ENCODE data around the gene PEX11A. TPM values are rescaled to one million over a fixed set of nuclear protein-coding genes. Genes with fewer than 3 reads are reported as not detected.

PEX11A gene
- total RNA-seq, 1 donor from 2014 or later, result 5.8 TPM

GRCh38 chr15:89669941-89670340 is 20.6 kb downstream of the PEX11A start:
- Histone ChIP-seq H3K4me3 (ENCODE audit: low read depth, low read length) (no peak overlapping the region), H3K27me3 (ENCODE audit: control insufficient read depth, insufficient read depth, low read length) (no peaks in the 10 kb centered on the region), H3K36me3 (ENCODE audit: control insufficient read depth, insufficient read depth, low read length) (no peaks in the 10 kb centered on the region)
- FAIRE-seq (no peak), DNase-seq (ENCODE audit: low read depth) (no peak)
- no peak for TF ChIP-seq CTCF (IDR thresholded peaks at IDR 0.05; ENCODE audit: insufficient read depth, low read length, severe bottlenecking)

GRCh38 chr15:89669309-89669865 is 21.2 kb downstream of the PEX11A start:
- H3K27me3 ChIP-seq (ENCODE audit: control insufficient read depth, insufficient read depth, low read length), result no peaks in the 10 kb centered on the region
- no peak overlapping the region for H3K4me3 ChIP-seq (ENCODE audit: low read depth, low read length)
- TF ChIP-seq CTCF (IDR thresholded peaks at IDR 0.05; ENCODE audit: insufficient read depth, low read length, severe bottlenecking), result no peak
- DNase-seq (ENCODE audit: low read depth) (no peak), FAIRE-seq (no peak)
- no peaks in the 10 kb centered on the region for H3K36me3 ChIP-seq (ENCODE audit: control insufficient read depth, insufficient read depth, low read length)

GRCh38 chr15:89668171-89668570 is 22.4 kb downstream of the PEX11A start:
- DNase-seq (ENCODE audit: low read depth) (no peak), FAIRE-seq (no peak)
- no peaks in the 10 kb centered on the region for H3K27me3 ChIP-seq (ENCODE audit: control insufficient read depth, insufficient read depth, low read length)
- no peaks in the 10 kb centered on the region for H3K36me3 ChIP-seq (ENCODE audit: control insufficient read depth, insufficient read depth, low read length)
- TF ChIP-seq CTCF (IDR thresholded peaks at IDR 0.05; ENCODE audit: insufficient read depth, low read length, severe bottlenecking), result no peak
- no peak overlapping the region for H3K4me3 ChIP-seq (ENCODE audit: low read depth, low read length)

- FAIRE-seq (no peak), DNase-seq (ENCODE audit: low read depth) (no peak)
- Histone ChIP-seq H3K4me3 (ENCODE audit: low read depth, low read length) (no peak overlapping the region), H3K36me3 (ENCODE audit: control insufficient read depth, insufficient read depth, low read length) (no peaks in the 10 kb centered on the region), H3K27me3 (ENCODE audit: control insufficient read depth, insufficient read depth, low read length) (no peaks in the 10 kb centered on the region)
- TF ChIP-seq CTCF (IDR thresholded peaks at IDR 0.05; ENCODE audit: insufficient read depth, low read length, severe bottlenecking), result no peak
These were observed 22.9 kb downstream of the PEX11A start for GRCh38 chr15:89667706-89667960.

GRCh38 chr15:89666858-89667705 is 23.5 kb downstream of the PEX11A start:
- no peak overlapping the region for H3K4me3 ChIP-seq (ENCODE audit: low read depth, low read length)
- no peaks in the 10 kb centered on the region for H3K36me3 ChIP-seq (ENCODE audit: control insufficient read depth, insufficient read depth, low read length)
- no peaks in the 10 kb centered on the region for H3K27me3 ChIP-seq (ENCODE audit: control insufficient read depth, insufficient read depth, low read length)
- DNase-seq (ENCODE audit: low read depth) (no peak), FAIRE-seq (no peak)
- no peak for TF ChIP-seq CTCF (IDR thresholded peaks at IDR 0.05; ENCODE audit: insufficient read depth, low read length, severe bottlenecking)

All from bronchial epithelial cell (primary cell).